Activated naive CD8-positive, alpha-beta T cell (primary cell): ENCODE measurements around the gene ESYT1.
A peak's percentile ranks its signal among the peaks of the same experiment; 100 is the strongest.

ENCODE experiments used
- H3K27ac Mint-ChIP-seq: one replicate; pipeline ENCODE4 v1.8.0; 2021; ENCODE audit warnings: mixed read lengths
- H3K27me3 Mint-ChIP-seq: one replicate; pipeline ENCODE4 v1.8.0; 2021; ENCODE audit warnings: mixed read lengths
- H3K36me3 Mint-ChIP-seq: one replicate; pipeline ENCODE4 v1.8.0; 2021; ENCODE audit warnings: mixed read lengths
- H3K4me1 Mint-ChIP-seq: one replicate; pipeline ENCODE4 v1.8.0; 2021; ENCODE audit warnings: low read depth, mixed read lengths
- H3K4me3 Mint-ChIP-seq: one replicate; pipeline ENCODE4 v1.8.0; 2021; ENCODE audit warnings: mild to moderate bottlenecking, mixed read lengths
- H3K9me3 Mint-ChIP-seq: one replicate; pipeline ENCODE4 v1.8.0; 2021; ENCODE audit warnings: low read depth, mixed read lengths

Gene ESYT1

GRCh38 chr12:56127888-56128669 lies at the start of gene ESYT1:
TSS of gene ESYT1 (plus strand) at chr12:56128267. CDS start at chr12:56128320, 53 bp downstream.
- Mint-ChIP-seq H3K4me1 (peaks cover 59% of the 10 kb centered on the region), H3K27ac (peak within 1 kb of the TSS; percentile 95), H3K36me3 (peaks cover 19% of the 10 kb centered on the region), H3K4me3 (peak within 1 kb of the TSS; percentile 94), H3K27me3 (no peaks in the 10 kb centered on the region), H3K9me3 (no peaks in the 10 kb centered on the region)

GRCh38 chr12:56078427-56078826 lies 49.6 kb upstream of the ESYT1 start:
- no peaks in the 10 kb centered on the region for H3K36me3 Mint-ChIP-seq
- H3K27ac Mint-ChIP-seq: no peak overlapping the region
- H3K27me3 Mint-ChIP-seq: no peaks in the 10 kb centered on the region
- peaks cover 9% of the 10 kb centered on the region for H3K4me1 Mint-ChIP-seq
- H3K4me3 Mint-ChIP-seq: peak overlapping the region; percentile 82
- no peaks in the 10 kb centered on the region for H3K9me3 Mint-ChIP-seq

GRCh38 chr12:56078931-56079722 lies 48.9 kb upstream of the ESYT1 start:
- Mint-ChIP-seq H3K4me1 (peaks cover 9% of the 10 kb centered on the region), H3K4me3 (peak overlapping the region; percentile 82), H3K27me3 (no peaks in the 10 kb centered on the region), H3K27ac (no peak overlapping the region), H3K9me3 (no peaks in the 10 kb centered on the region), H3K36me3 (no peaks in the 10 kb centered on the region)

- no peaks in the 10 kb centered on the region for H3K27me3 Mint-ChIP-seq
- H3K27ac Mint-ChIP-seq: no peak within 1 kb of the TSS
- no peaks in the 10 kb centered on the region for H3K9me3 Mint-ChIP-seq
- H3K4me1 Mint-ChIP-seq: peaks cover 9% of the 10 kb centered on the region
- H3K36me3 Mint-ChIP-seq: no peaks in the 10 kb centered on the region
- peak within 1 kb of the TSS; percentile 82 for H3K4me3 Mint-ChIP-seq
These were observed 48.1 kb upstream of the ESYT1 start, which contains the start of gene ERBB3 for GRCh38 chr12:56079723-56080555. TSS of gene ERBB3 (plus strand) at chr12:56080165. CDS start at chr12:56080301, 136 bp downstream.

GRCh38 chr12:56080556-56081138 lies 47.4 kb upstream of the ESYT1 start:
- peak overlapping the region; percentile 82 for H3K4me3 Mint-ChIP-seq
- peaks cover 9% of the 10 kb centered on the region for H3K4me1 Mint-ChIP-seq
- H3K27me3 Mint-ChIP-seq: no peaks in the 10 kb centered on the region
- no peaks in the 10 kb centered on the region for H3K36me3 Mint-ChIP-seq
- no peaks in the 10 kb centered on the region for H3K9me3 Mint-ChIP-seq
- no peak overlapping the region for H3K27ac Mint-ChIP-seq

GRCh38 chr12:56081393-56082347 lies 46.4 kb upstream of the ESYT1 start:
- Mint-ChIP-seq H3K4me3 (peak overlapping the region; percentile 82), H3K9me3 (no peaks in the 10 kb centered on the region), H3K36me3 (no peaks in the 10 kb centered on the region), H3K27ac (no peak overlapping the region), H3K4me1 (peaks cover 9% of the 10 kb centered on the region), H3K27me3 (no peaks in the 10 kb centered on the region)

- Mint-ChIP-seq H3K4me3 (no peak overlapping the region), H3K27ac (no peak overlapping the region), H3K36me3 (no peaks in the 10 kb centered on the region), H3K9me3 (no peaks in the 10 kb centered on the region), H3K4me1 (peaks cover 9% of the 10 kb centered on the region), H3K27me3 (no peaks in the 10 kb centered on the region)
These were observed 45.7 kb upstream of the ESYT1 start for GRCh38 chr12:56082382-56082781.

GRCh38 chr12:56082967-56083366 lies 45.1 kb upstream of the ESYT1 start:
- H3K4me3 Mint-ChIP-seq: no peak overlapping the region
- H3K4me1 Mint-ChIP-seq: peaks cover 9% of the 10 kb centered on the region
- H3K9me3 Mint-ChIP-seq: no peaks in the 10 kb centered on the region
- H3K27me3 Mint-ChIP-seq: no peaks in the 10 kb centered on the region
- no peak overlapping the region for H3K27ac Mint-ChIP-seq
- H3K36me3 Mint-ChIP-seq: no peaks in the 10 kb centered on the region

- Mint-ChIP-seq H3K27ac (no peak overlapping the region), H3K9me3 (no peaks in the 10 kb centered on the region), H3K4me1 (peaks cover 3% of the 10 kb centered on the region), H3K4me3 (no peak overlapping the region), H3K36me3 (no peaks in the 10 kb centered on the region), H3K27me3 (no peaks in the 10 kb centered on the region)
These were observed 43.0 kb upstream of the ESYT1 start for GRCh38 chr12:56084958-56085543.

GRCh38 chr12:56086096-56086495 lies 42.0 kb upstream of the ESYT1 start:
- Mint-ChIP-seq H3K36me3 (no peaks in the 10 kb centered on the region), H3K27me3 (no peaks in the 10 kb centered on the region), H3K4me1 (no peaks in the 10 kb centered on the region), H3K4me3 (no peak overlapping the region), H3K27ac (no peak overlapping the region), H3K9me3 (no peaks in the 10 kb centered on the region)

GRCh38 chr12:56086608-56087007 lies 41.5 kb upstream of the ESYT1 start:
- no peak overlapping the region for H3K4me3 Mint-ChIP-seq
- no peaks in the 10 kb centered on the region for H3K4me1 Mint-ChIP-seq
- H3K27ac Mint-ChIP-seq: no peak overlapping the region
- no peaks in the 10 kb centered on the region for H3K9me3 Mint-ChIP-seq
- no peaks in the 10 kb centered on the region for H3K27me3 Mint-ChIP-seq
- no peaks in the 10 kb centered on the region for H3K36me3 Mint-ChIP-seq

- Mint-ChIP-seq H3K4me3 (no peak overlapping the region), H3K9me3 (no peaks in the 10 kb centered on the region), H3K27ac (no peak overlapping the region), H3K27me3 (no peaks in the 10 kb centered on the region), H3K36me3 (no peaks in the 10 kb centered on the region), H3K4me1 (no peaks in the 10 kb centered on the region)
These were observed 40.8 kb upstream of the ESYT1 start for GRCh38 chr12:56087220-56087619.

GRCh38 chr12:56097738-56098137 lies 30.3 kb upstream of the ESYT1 start:
- H3K27me3 Mint-ChIP-seq: no peaks in the 10 kb centered on the region
- H3K9me3 Mint-ChIP-seq: no peaks in the 10 kb centered on the region
- H3K4me3 Mint-ChIP-seq: no peak overlapping the region
- no peak overlapping the region for H3K27ac Mint-ChIP-seq
- H3K4me1 Mint-ChIP-seq: peaks cover 23% of the 10 kb centered on the region
- H3K36me3 Mint-ChIP-seq: peaks cover 2% of the 10 kb centered on the region
